Large intestine (tissue), 3 donors: ENCODE results near the gene XAB2. TPM values are rescaled to one million over a fixed set of nuclear protein-coding genes. Genes with fewer than 3 reads are reported as not detected.
"Not testable (repeated sequence)": the region's sequence is repeated elsewhere in the genome, so short reads cannot be mapped to it uniquely, and the experiment has no call there.

Experiments used
- DNase-seq, 2 donors: peaks; one replicate each; pipeline versions ENCODE4 v3.0.0 to v3.0.0-alpha.2; 2013
- H3K27ac ChIP-seq: one replicate; pipeline ENCODE4 v1.5.1; 2013; ENCODE audit warnings: low read length
- H3K27me3 ChIP-seq: 2 replicates; pipeline ENCODE4 v1.6.1; 2013; ENCODE audit warnings: low read length; ENCODE audit not compliant: control insufficient read depth, insufficient read depth
- H3K36me3 ChIP-seq: 2 replicates; pipeline ENCODE4 v1.6.1; 2013; ENCODE audit warnings: low read length; ENCODE audit not compliant: control insufficient read depth, insufficient read depth
- H3K4me1 ChIP-seq: one replicate; pipeline ENCODE4 v1.6.1; 2013; ENCODE audit warnings: low read length; ENCODE audit not compliant: control insufficient read depth, insufficient read depth
- H3K4me3 ChIP-seq: one replicate; pipeline ENCODE4 v1.5.1; 2013; ENCODE audit warnings: low read length
- H3K9me3 ChIP-seq: one replicate; pipeline ENCODE4 v1.6.1; 2013; ENCODE audit warnings: mild to moderate bottlenecking, low read depth, low read length, moderate library complexity; ENCODE audit not compliant: control insufficient read depth
- whole genome bisulfite sequencing: methylation state at CpG from one replicate; pipeline ENCODE4 v1.1.5; 2013; ENCODE audit warnings: low lambda C conversion rate; ENCODE audit not compliant: insufficient coverage; 5-methylcytosine and 5-hydroxymethylcytosine counted together
- polyA plus RNA-seq: library from polyadenylated mRNA; unstranded; fragments of 120-200 nt; gene quantifications from one replicate; pipeline ENCODE4 v1.2.1, GENCODE V29; 2013

Gene XAB2
- polyA plus RNA-seq, 1 donor: 29.1 TPM

DNA sequence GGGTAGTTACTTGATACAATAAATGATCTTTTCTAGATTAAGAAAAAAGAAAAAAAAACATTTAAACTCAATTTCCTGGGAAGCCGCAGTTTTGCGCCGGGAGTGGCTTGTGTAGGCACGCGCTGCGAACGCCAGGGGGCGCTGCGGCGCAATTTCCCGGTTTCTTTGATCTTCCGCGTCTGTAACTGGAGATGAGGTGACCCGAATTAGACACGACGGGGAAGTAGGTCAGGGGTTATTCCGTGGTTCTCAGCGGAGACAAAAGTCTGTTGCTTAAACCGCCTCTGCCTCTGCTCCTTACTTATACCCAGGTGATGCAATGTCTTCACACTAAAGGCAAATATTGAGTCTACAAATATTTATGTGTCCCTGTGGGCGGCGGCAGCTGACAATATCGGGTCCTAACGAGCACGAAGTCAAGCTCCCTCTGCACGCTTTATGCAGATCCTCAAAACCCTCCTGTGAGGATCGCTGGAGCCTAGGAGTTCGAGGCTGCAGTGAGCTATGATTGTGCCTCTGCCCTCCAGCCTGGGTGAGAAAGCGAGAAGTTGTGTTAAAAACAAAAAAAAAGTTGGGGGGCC lies 22.8 kb upstream of the XAB2 start:
- Histone ChIP-seq H3K27ac (no peak overlapping the region), H3K4me3 (no peak overlapping the region), H3K36me3 (peaks cover 3% of the 10 kb centered on the region), H3K27me3 (peaks cover 5% of the 10 kb centered on the region), H3K4me1 (no peaks in the 10 kb centered on the region), H3K9me3 (no peaks in the 10 kb centered on the region)
- DNase-seq: peak; percentile 77 to 81
- no CpG with 5 or more reads among the region's 28 CpGs for WGBS

DNA sequence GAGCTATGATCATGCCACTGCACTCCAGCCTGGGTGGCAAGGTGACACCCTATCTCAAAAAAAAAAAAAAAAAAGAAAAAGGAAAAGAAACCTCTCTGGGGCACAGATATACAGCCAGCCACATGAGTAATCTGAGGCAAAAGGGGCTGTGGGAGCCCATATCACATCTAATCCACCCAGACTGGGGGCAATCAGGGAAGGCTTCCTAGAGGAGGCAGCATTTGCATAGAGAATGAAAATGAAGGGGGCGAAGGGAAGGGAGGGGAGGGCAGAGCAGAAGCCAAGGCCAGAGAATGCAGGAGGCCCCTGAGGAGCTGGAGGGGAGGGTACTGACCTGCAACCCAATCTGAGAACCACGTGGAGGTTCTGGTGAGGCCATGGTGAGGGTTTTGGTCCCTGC lies 20.8 kb upstream of the XAB2 start:
- H3K4me1 ChIP-seq: no peaks in the 10 kb centered on the region
- H3K9me3 ChIP-seq: no peaks in the 10 kb centered on the region
- H3K27me3 ChIP-seq: peaks cover 5% of the 10 kb centered on the region
- WGBS: no CpG with 5 or more reads among the region's 2 CpGs
- DNase-seq: no peak
- H3K27ac ChIP-seq: no peak overlapping the region
- H3K36me3 ChIP-seq: peaks cover 11% of the 10 kb centered on the region
- H3K4me3 ChIP-seq: no peak overlapping the region

DNA sequence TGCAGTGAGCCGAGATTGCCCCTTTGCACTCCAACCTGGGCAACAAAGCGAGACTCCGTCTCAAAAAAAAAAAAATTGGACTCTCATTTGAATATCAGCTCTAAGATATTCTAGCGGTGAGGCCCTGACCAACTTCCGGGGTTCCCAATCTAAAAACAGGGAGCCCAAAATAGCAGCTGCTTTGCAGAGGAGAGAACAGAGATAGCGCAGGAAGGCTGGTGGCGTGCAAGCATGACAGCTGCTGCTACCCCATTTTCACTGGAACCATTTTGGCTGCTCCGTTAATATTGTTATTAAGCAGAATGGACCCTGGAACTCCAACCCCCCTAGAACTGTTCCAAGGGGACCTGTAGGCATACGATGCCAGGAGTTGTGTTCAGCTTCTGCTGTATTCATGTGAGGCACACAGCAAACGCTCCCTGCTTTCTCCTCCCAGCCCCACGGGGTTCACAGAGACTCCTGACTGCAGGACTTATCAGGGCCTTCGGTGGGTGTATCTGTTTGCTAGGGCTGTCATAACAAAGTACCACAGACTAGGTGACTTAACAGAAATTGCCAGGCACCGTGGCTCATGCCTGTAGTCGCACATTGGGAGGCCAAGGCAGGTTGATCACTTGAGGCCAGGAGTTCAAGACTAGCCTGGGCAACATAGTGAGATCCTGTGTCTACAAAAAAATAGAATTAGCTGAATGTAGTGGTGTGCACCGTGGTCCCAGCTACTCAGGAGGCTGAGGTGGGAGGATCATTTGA lies 19.1 kb upstream of the XAB2 start:
- no CpG with 5 or more reads among the region's 15 CpGs for WGBS
- peaks cover 16% of the 10 kb centered on the region for H3K36me3 ChIP-seq
- H3K27me3 ChIP-seq: peaks cover 5% of the 10 kb centered on the region
- no peak overlapping the region for H3K4me3 ChIP-seq
- no peak for DNase-seq
- H3K9me3 ChIP-seq: no peaks in the 10 kb centered on the region
- H3K4me1 ChIP-seq: no peaks in the 10 kb centered on the region
- H3K27ac ChIP-seq: no peak overlapping the region

DNA sequence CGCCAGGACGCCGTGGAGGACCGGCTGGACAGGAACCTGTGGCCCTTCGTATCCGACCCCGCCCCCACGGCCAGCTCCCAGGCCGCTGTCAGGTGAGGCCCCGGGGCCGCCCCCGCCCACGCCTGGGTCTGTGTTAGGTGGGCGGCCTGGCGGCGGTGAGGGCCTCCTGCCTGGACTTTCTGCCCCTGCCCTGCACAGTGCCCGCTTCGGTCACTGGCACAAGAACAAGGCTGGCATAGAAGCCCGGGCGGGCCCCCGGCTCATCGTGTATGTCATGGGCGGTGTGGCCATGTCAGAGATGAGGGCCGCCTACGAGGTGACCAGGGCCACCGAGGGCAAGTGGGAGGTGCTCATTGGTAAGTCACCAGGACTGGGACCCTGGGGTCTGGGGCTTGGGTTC lies 17.8 kb upstream of the XAB2 start:
- no CpG with 5 or more reads among the region's 26 CpGs for WGBS
- Histone ChIP-seq H3K36me3 (peaks cover 21% of the 10 kb centered on the region), H3K4me1 (no peaks in the 10 kb centered on the region), H3K27me3 (peaks cover 5% of the 10 kb centered on the region), H3K27ac (no peak overlapping the region), H3K9me3 (no peaks in the 10 kb centered on the region), H3K4me3 (no peak overlapping the region)
- DNase-seq: no peak

DNA sequence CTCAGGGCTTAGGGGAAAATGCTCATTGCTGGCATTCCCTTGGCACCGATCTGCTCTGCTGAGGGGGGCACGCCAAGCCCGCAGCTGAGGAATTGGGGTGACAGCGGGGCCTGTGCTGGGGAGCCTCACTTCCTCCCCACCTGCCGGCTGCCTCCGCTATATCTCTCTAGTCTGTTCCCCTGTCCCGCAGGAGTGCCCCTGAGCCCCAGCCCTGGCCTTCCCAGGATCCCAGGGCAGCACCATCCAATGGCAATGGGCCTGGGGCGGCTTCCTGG lies 17.0 kb upstream of the XAB2 start:
- Histone ChIP-seq H3K4me3 (no peak overlapping the region), H3K27ac (no peak overlapping the region), H3K36me3 (peaks cover 22% of the 10 kb centered on the region), H3K4me1 (no peaks in the 10 kb centered on the region), H3K9me3 (no peaks in the 10 kb centered on the region), H3K27me3 (peaks cover 5% of the 10 kb centered on the region)
- DNase-seq: no peak
- no CpG with 5 or more reads among the region's 8 CpGs for WGBS

DNA sequence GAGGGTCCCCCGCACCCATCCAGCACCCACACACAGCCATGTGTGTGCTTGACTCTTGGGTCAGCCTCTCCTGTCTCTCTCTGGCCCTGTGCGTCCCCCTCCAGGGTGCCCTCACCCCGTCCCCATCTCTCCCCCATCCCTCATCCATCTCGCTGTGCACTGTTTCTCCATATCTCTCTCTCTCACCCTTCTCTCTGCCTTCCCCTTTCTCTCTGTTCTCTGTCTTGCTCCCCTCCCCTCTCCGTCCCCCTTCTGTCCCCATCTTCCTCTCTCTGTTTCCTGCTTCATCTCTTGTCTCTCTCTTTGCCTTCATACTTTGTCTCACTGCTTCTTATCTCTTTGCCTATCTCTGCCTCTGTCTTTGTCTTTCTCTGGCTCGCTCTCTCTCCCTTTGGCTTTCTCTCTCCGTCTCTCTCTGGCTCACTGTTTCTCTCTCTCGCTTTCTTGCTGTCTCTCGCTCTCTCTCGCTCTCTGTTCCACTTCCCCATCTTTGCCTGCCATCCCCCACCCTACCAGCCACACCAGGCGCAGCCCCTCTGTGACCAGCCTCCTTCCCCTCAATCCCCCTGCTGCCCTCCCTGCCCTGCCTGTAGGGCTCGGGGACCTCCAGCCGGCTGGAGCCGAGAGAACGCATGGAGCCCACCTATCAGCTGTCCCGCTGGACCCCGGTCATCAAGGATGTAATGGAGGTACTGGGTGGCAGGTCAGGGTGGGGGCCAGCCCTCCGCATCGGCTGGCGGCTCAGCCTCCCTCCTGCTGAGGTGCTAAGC lies 16.5 kb upstream of the XAB2 start:
- H3K4me1 ChIP-seq: no peaks in the 10 kb centered on the region
- no peak overlapping the region for H3K4me3 ChIP-seq
- no peak for DNase-seq

DNA sequence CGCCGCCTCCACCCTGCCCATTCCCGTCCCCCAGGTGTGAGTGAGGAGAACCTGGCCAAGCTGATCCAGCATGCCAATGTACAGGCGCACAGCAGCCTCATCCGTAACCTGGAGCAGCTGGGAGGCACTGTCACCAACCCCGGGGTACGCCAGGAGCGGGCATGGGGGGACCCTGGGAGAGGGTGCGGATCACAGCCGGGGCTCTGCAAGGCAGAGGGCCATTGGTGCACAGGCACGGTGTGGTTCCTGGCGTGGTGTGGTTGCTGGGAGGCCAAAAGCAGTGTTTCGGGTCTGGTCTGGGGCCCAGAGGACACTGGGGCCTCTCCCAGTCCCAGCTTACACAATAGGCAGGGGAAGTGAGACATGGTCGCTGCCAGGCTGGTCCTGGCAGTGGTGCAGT lies 15.8 kb upstream of the XAB2 start:
- WGBS: no CpG with 5 or more reads among the region's 14 CpGs
- DNase-seq: no peak
- Histone ChIP-seq H3K4me1 (no peaks in the 10 kb centered on the region), H3K9me3 (no peaks in the 10 kb centered on the region), H3K27ac (no peak overlapping the region), H3K36me3 (peaks cover 23% of the 10 kb centered on the region), H3K27me3 (no peaks in the 10 kb centered on the region), H3K4me3 (no peak overlapping the region)

More for the DNA sequence above, 16.5 kb upstream of the XAB2 start:
- no peaks in the 10 kb centered on the region for H3K27me3 ChIP-seq
- WGBS: 76% methylated on average over 7 of the region's 20 CpGs
- no peak overlapping the region for H3K27ac ChIP-seq
- H3K36me3 ChIP-seq: peaks cover 23% of the 10 kb centered on the region
- H3K9me3 ChIP-seq: no peaks in the 10 kb centered on the region

DNA sequence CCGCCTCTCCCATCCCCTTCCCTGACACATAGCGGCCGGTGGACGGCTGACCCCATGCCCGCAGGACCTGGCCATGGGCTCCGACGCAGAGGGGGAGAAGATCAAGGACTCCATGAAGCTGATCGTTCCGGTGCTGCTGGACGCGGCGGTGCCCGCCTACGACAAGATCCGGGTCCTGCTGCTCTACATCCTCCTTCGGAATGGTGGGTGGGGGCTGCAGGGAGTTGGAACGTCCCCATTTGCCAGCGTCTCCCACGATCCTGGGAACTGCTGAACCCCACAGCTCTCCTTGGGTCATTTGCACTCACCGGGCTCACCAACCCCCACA lies 15.2 kb upstream of the XAB2 start:
- Histone ChIP-seq H3K27me3 (no peaks in the 10 kb centered on the region), H3K4me3 (no peak overlapping the region), H3K36me3 (peaks cover 25% of the 10 kb centered on the region), H3K9me3 (no peaks in the 10 kb centered on the region), H3K27ac (no peak overlapping the region), H3K4me1 (no peaks in the 10 kb centered on the region)
- no CpG with 5 or more reads among the region's 20 CpGs for WGBS
- DNase-seq: no peak

DNA sequence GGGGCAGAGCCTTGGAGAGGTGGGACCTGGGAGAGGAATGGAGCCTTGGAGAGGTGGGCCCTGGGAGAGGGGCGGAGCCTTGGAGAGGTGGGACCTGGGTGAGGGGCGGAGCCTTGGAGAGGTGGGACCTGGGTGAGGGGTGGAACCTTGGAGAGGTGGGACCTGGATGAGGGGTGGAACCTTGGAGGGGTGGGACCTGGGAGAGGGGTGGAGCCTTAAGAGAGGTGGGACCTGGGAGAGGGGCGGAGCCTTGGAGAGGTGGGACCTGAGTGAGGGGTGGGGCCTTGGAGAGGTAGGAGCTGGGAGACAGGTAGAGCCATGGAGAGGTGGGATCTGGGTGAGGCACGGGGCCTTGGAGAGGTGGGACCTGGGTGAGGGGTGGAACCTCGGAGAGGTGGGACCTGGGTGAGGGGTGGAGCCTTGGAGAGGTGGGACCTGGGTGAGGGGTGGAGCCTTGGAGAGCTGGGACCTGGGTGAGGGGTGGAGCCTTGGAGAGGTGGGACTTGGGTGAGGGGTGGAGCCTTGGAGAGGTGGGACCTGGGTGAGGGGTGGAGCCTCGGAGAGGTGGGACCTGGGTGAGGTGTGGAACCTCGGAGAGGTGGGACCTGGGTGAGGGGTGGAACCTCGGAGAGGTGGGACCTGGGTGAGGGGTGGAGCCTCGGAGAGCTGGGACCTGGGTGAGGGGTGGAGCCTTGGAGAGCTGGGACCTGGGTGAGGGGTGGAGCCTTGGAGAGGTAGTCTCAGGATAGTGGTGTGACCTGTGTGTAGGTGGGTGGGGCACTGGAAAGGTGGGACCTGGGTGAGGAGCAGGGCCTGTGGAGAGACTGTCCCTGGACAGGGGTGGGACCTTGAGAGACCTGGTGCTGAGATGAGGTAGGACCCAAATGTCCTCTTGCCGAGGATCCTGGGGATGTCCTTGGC lies 14.5 kb upstream of the XAB2 start:
- no CpG with 5 or more reads among the region's 10 CpGs for WGBS
- not testable (repeated sequence) for H3K4me1 ChIP-seq, H3K9me3 ChIP-seq, H3K27ac ChIP-seq, H3K4me3 ChIP-seq, H3K27me3 ChIP-seq
- DNase-seq: peak in 1 of 2 donors; percentile 35
- peaks cover 28% of the 10 kb centered on the region for H3K36me3 ChIP-seq

DNA sequence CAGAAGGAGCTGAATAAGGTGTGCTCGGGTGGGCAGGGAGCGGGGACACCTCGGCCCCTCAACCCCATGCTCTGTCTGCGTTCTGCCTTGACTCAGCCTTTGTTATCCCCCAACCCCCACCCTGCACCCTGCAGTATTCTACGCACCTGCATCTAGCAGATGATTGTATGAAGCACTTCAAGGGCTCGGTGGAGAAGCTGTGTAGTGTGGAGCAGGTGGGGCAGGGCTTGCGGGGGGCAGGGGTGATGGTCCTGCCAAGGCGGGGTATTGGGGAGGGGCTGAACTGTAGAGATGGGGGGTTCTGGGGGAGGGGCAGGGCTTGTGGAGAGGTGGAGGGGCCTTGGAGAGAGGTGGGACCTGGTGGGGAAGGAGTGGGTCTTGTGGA lies 13.7 kb upstream of the XAB2 start:
- H3K36me3 ChIP-seq: peaks cover 32% of the 10 kb centered on the region
- H3K4me3 ChIP-seq: no peak overlapping the region
- no peak for DNase-seq
- WGBS: no CpG with 5 or more reads among the region's 8 CpGs
- no peak overlapping the region for H3K27ac ChIP-seq
- no peaks in the 10 kb centered on the region for H3K27me3 ChIP-seq
- peaks cover 3% of the 10 kb centered on the region for H3K4me1 ChIP-seq
- H3K9me3 ChIP-seq: no peaks in the 10 kb centered on the region
